CD4-positive, alpha-beta memory T cell (primary cell): ENCODE measurements around the gene CEP152. TPM values are rescaled to one million over a fixed set of nuclear protein-coding genes. Genes with fewer than 3 reads are reported as not detected.

Source experiments
- CTCF ChIA-PET: fragments of 350-600 bp; sonication (Branson Sonifier 250); formaldehyde crosslinking; loops from one replicate; lab custom pipeline; 2021; ENCODE audit warnings: inconsistent platforms; ENCODE audit not compliant: partially characterized antibody; lab: Charles Lee
- POLR2A ChIA-PET: fragments of 350-600 bp; sonication (Branson Sonifier 250); formaldehyde crosslinking; loops from one replicate; lab custom pipeline; 2021; ENCODE audit not compliant: partially characterized antibody; lab: Charles Lee
- DNase-seq, 5 donors: peaks; one replicate each; pipeline versions ENCODE4 v3.0.0 to v3.0.0-alpha.2; 2020 to 2022; ENCODE audit warnings: mixed read lengths in 1 of 5
- H3K27ac ChIP-seq: one replicate; pipeline ENCODE4 v1.7.0; 2013; ENCODE audit warnings: low read depth, low read length
- H3K27me3 ChIP-seq: 2 replicates; pipeline ENCODE4 v1.7.0; 2013; ENCODE audit warnings: mild to moderate bottlenecking, low read length, moderate library complexity; ENCODE audit not compliant: insufficient read depth
- H3K36me3 ChIP-seq: 2 replicates; pipeline ENCODE4 v1.7.0; 2013; ENCODE audit warnings: mild to moderate bottlenecking, low read length, moderate library complexity; ENCODE audit not compliant: insufficient read depth
- H3K4me1 ChIP-seq: 2 replicates; pipeline ENCODE4 v1.7.0; 2013; ENCODE audit warnings: mild to moderate bottlenecking, low read length, moderate library complexity; ENCODE audit not compliant: insufficient read depth
- H3K4me3 ChIP-seq, 2 donors: one replicate each; pipeline ENCODE4 v1.7.0; 2013; ENCODE audit warnings: low read length in 2 of 2, mild to moderate bottlenecking in 1 of 2
- H3K9me3 ChIP-seq, 2 donors: one replicate each; pipeline ENCODE4 v1.7.0; 2013; ENCODE audit warnings: low read length in 2 of 2, control low read depth in 1 of 2; ENCODE audit not compliant: control insufficient read depth in 1 of 2
- H3K27ac Mint-ChIP-seq, 7 donors: one replicate each; pipeline ENCODE4 v1.8.0; 2020 to 2021; ENCODE audit warnings: mixed read lengths in 7 of 7, mild to moderate bottlenecking in 6 of 7, inconsistent platforms in 3 of 7, moderate library complexity in 3 of 7
- H3K27me3 Mint-ChIP-seq, 2 donors: one replicate each; pipeline ENCODE4 v1.8.0; 2020 to 2021; ENCODE audit warnings: mixed read lengths in 2 of 2
- H3K36me3 Mint-ChIP-seq, 2 donors: one replicate each; pipeline ENCODE4 v1.8.0; 2020 to 2021; ENCODE audit warnings: mixed read lengths in 2 of 2, inconsistent platforms in 1 of 2, mild to moderate bottlenecking in 1 of 2
- H3K4me1 Mint-ChIP-seq, 4 donors: one replicate each; pipeline ENCODE4 v1.8.0; 2020 to 2021; ENCODE audit warnings: mixed read lengths in 4 of 4, mild to moderate bottlenecking in 1 of 4
- H3K4me3 Mint-ChIP-seq, 8 donors: one replicate each; pipeline ENCODE4 v1.8.0; 2020 to 2021; ENCODE audit warnings: mixed read lengths in 8 of 8, mild to moderate bottlenecking in 7 of 8, moderate library complexity in 6 of 8, inconsistent platforms in 3 of 8
- H3K9me3 Mint-ChIP-seq, 8 donors: one replicate each; pipeline ENCODE4 v1.8.0; 2020 to 2021; ENCODE audit warnings: mixed read lengths in 8 of 8, mild to moderate bottlenecking in 5 of 8, inconsistent platforms in 3 of 8, moderate library complexity in 1 of 8
- intact Hi-C: fragments of 100-400 bp; cut with micrococcal nuclease; formaldehyde crosslinking; loops from one replicate; pipeline ENCODE4 v1.15.1; 2023
- polyA plus RNA-seq, 2 donors: library from polyadenylated mRNA; unstranded; fragments of 300-500 nt; fragmentation: Illumina TruSeq; gene quantifications; one replicate each; pipeline ENCODE4 v1.2.3, GENCODE V29; 2021
- total RNA-seq, 2 experiments: library from RNA; stranded (reverse); gene quantifications; one replicate each; pipeline ENCODE4 v1.2.3, GENCODE V29; 2021

CEP152 gene
- total and polyA plus RNA-seq, 4 experiments from 2014 or later, result 3.0 to 15.3 (median 11.3) TPM

GRCh38 chr15:48722764-48723661 lies 87.9 kb downstream of the CEP152 start:
- Histone ChIP-seq H3K36me3 (no peaks in the 10 kb centered on the region), H3K27ac (no peak overlapping the region), H3K4me3 (no peak overlapping the region), H3K27me3 (no peaks in the 10 kb centered on the region), H3K4me1 (no peaks in the 10 kb centered on the region), H3K9me3 (no peaks in the 10 kb centered on the region)
- H3K4me3 Mint-ChIP-seq, result no peak overlapping the region
- H3K36me3 Mint-ChIP-seq, result peaks cover 14 to 16% of the 10 kb centered on the region in 2 donors
- no peaks in the 10 kb centered on the region for H3K4me1 Mint-ChIP-seq
- intact Hi-C loops, result no loop called here
- DNase-seq, result no peak
- ChIA-PET POLR2A (no interaction called here), CTCF (no interaction called here)
- no peaks in the 10 kb centered on the region for H3K27me3 Mint-ChIP-seq
- H3K9me3 Mint-ChIP-seq, result peaks cover 0 to 4% (median 0%) of the 10 kb centered on the region in 8 donors
- H3K27ac Mint-ChIP-seq, result no peak overlapping the region

DNA sequence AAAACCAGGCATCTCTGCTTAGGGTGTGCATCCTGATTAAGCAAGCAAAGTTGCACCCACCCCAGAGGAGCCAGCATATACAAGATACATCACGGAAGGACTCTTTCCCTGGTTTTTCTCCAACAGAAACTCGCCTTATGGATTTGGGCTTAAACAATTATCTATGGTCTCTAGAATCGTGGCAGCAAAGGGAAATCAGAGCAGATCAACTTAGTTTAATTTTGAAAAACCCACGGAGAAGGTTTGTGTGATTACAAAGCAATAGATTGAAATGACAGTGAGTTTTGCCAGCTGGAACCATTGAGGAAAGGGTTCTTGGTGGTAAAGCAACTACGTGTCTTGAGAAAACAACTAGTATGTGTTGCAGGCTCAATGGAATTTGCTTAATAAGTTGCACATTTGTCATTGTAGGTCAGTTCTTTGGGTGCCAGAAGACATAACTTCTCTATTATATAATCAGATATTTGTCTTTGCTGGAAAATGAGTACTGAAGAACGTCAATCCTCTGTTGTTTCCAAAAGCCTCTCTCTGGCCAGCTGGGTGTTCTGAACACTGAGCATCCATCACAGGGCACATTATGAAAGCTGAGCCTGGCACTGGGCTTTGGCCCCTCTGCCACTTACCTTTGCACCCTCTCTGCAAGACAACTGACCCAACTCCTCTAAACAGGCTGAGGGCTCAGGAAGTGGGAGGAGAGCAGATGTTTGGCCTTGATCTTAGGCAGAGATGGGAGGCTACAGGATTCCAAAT lies 89.6 kb downstream of the CEP152 start:
- no peaks in the 10 kb centered on the region for H3K9me3 ChIP-seq
- no peaks in the 10 kb centered on the region for H3K36me3 ChIP-seq
- Mint-ChIP-seq H3K9me3 (peaks cover 0 to 17% (median 8%) of the 10 kb centered on the region in 8 donors), H3K4me3 (no peak overlapping the region), H3K27ac (no peak overlapping the region), H3K27me3 (no peaks in the 10 kb centered on the region), H3K4me1 (no peaks in the 10 kb centered on the region), H3K36me3 (peaks cover 7 to 11% of the 10 kb centered on the region in 2 donors)
- H3K27ac ChIP-seq, result no peak overlapping the region
- no peaks in the 10 kb centered on the region for H3K27me3 ChIP-seq
- intact Hi-C loops, result no loop called here
- POLR2A ChIA-PET, result no interaction called here
- CTCF ChIA-PET, result no interaction called here
- DNase-seq, result no peak
- H3K4me1 ChIP-seq, result no peaks in the 10 kb centered on the region
- no peak overlapping the region for H3K4me3 ChIP-seq

GRCh38 chr15:48720646-48721045 lies 90.2 kb downstream of the CEP152 start:
- H3K4me1 Mint-ChIP-seq, result no peaks in the 10 kb centered on the region
- CTCF ChIA-PET, result no interaction called here

DNA sequence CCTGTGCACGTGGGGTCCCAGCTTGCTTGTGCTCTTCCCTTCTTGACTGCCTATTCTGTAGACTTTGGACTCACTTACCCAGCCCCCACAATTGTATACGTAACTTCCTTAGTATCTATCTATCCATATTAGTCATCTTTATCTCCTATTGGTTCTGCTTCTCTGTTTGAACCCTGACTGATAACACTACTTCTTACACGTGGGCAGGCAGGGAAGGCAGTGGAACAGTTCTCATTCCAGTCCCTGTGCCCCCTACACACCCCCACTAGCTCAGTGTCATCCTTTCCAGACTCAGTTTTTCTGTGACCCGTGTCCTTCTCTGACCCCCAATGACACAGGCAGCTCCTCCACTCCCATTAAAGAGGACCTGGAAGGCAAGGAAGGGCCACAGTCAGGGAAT lies 91.2 kb downstream of the CEP152 start:
- no peaks in the 10 kb centered on the region for H3K36me3 ChIP-seq
- ChIA-PET CTCF (no interaction called here), POLR2A (no interaction called here)
- Mint-ChIP-seq H3K4me3 (no peak overlapping the region), H3K36me3 (peaks cover 13 to 16% of the 10 kb centered on the region in 2 donors), H3K27me3 (no peaks in the 10 kb centered on the region), H3K27ac (no peak overlapping the region), H3K9me3 (peaks cover 0 to 25% (median 19%) of the 10 kb centered on the region in 8 donors), H3K4me1 (no peaks in the 10 kb centered on the region)
- intact Hi-C loops, result no loop called here
- H3K27me3 ChIP-seq, result no peaks in the 10 kb centered on the region
- H3K9me3 ChIP-seq, result no peaks in the 10 kb centered on the region
- no peaks in the 10 kb centered on the region for H3K4me1 ChIP-seq
- DNase-seq, result no peak
- no peak overlapping the region for H3K4me3 ChIP-seq
- H3K27ac ChIP-seq, result no peak overlapping the region

More at GRCh38 chr15:48720646-48721045, 90.2 kb downstream of the CEP152 start:
- H3K27ac ChIP-seq, result no peak overlapping the region
- H3K4me3 ChIP-seq, result no peak overlapping the region
- Mint-ChIP-seq H3K27me3 (no peaks in the 10 kb centered on the region), H3K36me3 (peaks cover 12 to 17% of the 10 kb centered on the region in 2 donors), H3K27ac (no peak overlapping the region), H3K9me3 (peaks cover 0 to 22% (median 14%) of the 10 kb centered on the region in 8 donors), H3K4me3 (no peak overlapping the region)
- no peaks in the 10 kb centered on the region for H3K36me3 ChIP-seq
- no peaks in the 10 kb centered on the region for H3K4me1 ChIP-seq
- intact Hi-C loops, result no loop called here
- H3K27me3 ChIP-seq, result no peaks in the 10 kb centered on the region
- POLR2A ChIA-PET, result no interaction called here
- DNase-seq, result no peak
- H3K9me3 ChIP-seq, result no peaks in the 10 kb centered on the region

- CTCF ChIA-PET, result no interaction called here
- Histone ChIP-seq H3K27me3 (no peaks in the 10 kb centered on the region), H3K9me3 (no peaks in the 10 kb centered on the region), H3K36me3 (no peaks in the 10 kb centered on the region), H3K4me3 (no peak overlapping the region), H3K27ac (no peak overlapping the region), H3K4me1 (no peaks in the 10 kb centered on the region)
- H3K27ac Mint-ChIP-seq, result no peak overlapping the region
- intact Hi-C loops, result no loop called here
- POLR2A ChIA-PET, result no interaction called here
- H3K4me1 Mint-ChIP-seq, result no peaks in the 10 kb centered on the region
- no peak overlapping the region for H3K4me3 Mint-ChIP-seq
- H3K36me3 Mint-ChIP-seq, result peaks cover 10 to 16% of the 10 kb centered on the region in 2 donors
- peaks cover 0 to 25% (median 20%) of the 10 kb centered on the region in 8 donors for H3K9me3 Mint-ChIP-seq
- no peak for DNase-seq
- H3K27me3 Mint-ChIP-seq, result no peaks in the 10 kb centered on the region
Measured at GRCh38 chr15:48718646-48719045, 92.2 kb downstream of the CEP152 start.

GRCh38 chr15:48717458-48717857 lies 93.4 kb downstream of the CEP152 start:
- no peaks in the 10 kb centered on the region for H3K9me3 ChIP-seq
- Mint-ChIP-seq H3K27me3 (no peaks in the 10 kb centered on the region), H3K36me3 (peaks cover 10 to 19% of the 10 kb centered on the region in 2 donors), H3K27ac (no peak overlapping the region), H3K4me3 (no peak overlapping the region), H3K9me3 (peaks cover 0 to 25% (median 22%) of the 10 kb centered on the region in 8 donors), H3K4me1 (no peaks in the 10 kb centered on the region)
- DNase-seq, result no peak
- H3K27me3 ChIP-seq, result no peaks in the 10 kb centered on the region
- H3K36me3 ChIP-seq, result no peaks in the 10 kb centered on the region
- CTCF ChIA-PET, result no interaction called here
- POLR2A ChIA-PET, result no interaction called here
- H3K4me3 ChIP-seq, result no peak overlapping the region
- H3K27ac ChIP-seq, result no peak overlapping the region
- intact Hi-C loops, result no loop called here
- H3K4me1 ChIP-seq, result no peaks in the 10 kb centered on the region

DNA sequence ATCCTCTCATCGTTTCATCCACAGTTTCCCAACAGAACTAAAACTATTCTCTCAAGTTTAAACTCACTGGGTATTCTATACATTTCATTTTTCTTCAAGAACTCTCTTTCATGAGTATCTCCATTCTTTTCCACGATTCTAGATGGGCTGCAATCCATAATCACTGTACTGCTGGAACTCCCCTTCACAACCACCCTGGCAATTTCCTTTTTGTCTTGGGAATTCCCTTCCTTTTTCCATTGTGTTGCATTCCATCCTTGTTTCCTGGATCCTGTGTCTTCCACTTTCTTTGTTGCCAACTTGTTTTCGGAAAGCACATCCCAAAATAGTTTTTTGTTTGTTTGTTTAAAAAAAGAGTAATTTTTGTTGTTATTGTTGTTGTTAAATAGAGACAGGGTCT lies 98.3 kb downstream of the CEP152 start:
- H3K27ac Mint-ChIP-seq, result no peak overlapping the region
- Histone ChIP-seq H3K4me1 (no peaks in the 10 kb centered on the region), H3K27me3 (no peaks in the 10 kb centered on the region), H3K4me3 (no peak overlapping the region), H3K27ac (no peak overlapping the region), H3K36me3 (no peaks in the 10 kb centered on the region), H3K9me3 (no peaks in the 10 kb centered on the region)
- no peak overlapping the region for H3K4me3 Mint-ChIP-seq
- ChIA-PET POLR2A (no interaction called here), CTCF (no interaction called here)
- no peak for DNase-seq
- H3K9me3 Mint-ChIP-seq, result peaks cover 0 to 41% (median 31%) of the 10 kb centered on the region in 8 donors
- no peaks in the 10 kb centered on the region for H3K27me3 Mint-ChIP-seq
- intact Hi-C loops, result no loop called here
- no peaks in the 10 kb centered on the region for H3K4me1 Mint-ChIP-seq
- H3K36me3 Mint-ChIP-seq, result peaks cover 10 to 25% of the 10 kb centered on the region in 2 donors
